Immature natural killer cell (primary cell): ENCODE measurements around the gene RPRD2. TPM values are rescaled to one million over a fixed set of nuclear protein-coding genes. Genes with fewer than 3 reads are reported as not detected.

Experiments
- DNase-seq, 3 donors: peaks; one replicate each; pipeline ENCODE4 v3.0.0; 2022; ENCODE audit warnings: mixed read lengths in 1 of 3
- H3K27ac Mint-ChIP-seq, 6 donors: one replicate each; pipeline ENCODE4 v1.8.0; 2020; ENCODE audit warnings: mixed read lengths in 6 of 6, mild to moderate bottlenecking in 5 of 6, inconsistent platforms in 4 of 6, moderate library complexity in 3 of 6
- H3K27me3 Mint-ChIP-seq, 3 donors: one replicate each; pipeline ENCODE4 v1.8.0; 2020 to 2021; ENCODE audit warnings: low read depth in 3 of 3, mild to moderate bottlenecking in 3 of 3, mixed read lengths in 3 of 3, moderate library complexity in 3 of 3, inconsistent platforms in 1 of 3
- H3K36me3 Mint-ChIP-seq, 3 donors: one replicate each; pipeline ENCODE4 v1.8.0; 2020; ENCODE audit warnings: mixed read lengths in 3 of 3, inconsistent platforms in 2 of 3, mild to moderate bottlenecking in 2 of 3
- H3K4me1 Mint-ChIP-seq, 2 donors: one replicate each; pipeline ENCODE4 v1.8.0; 2020; ENCODE audit warnings: inconsistent platforms in 2 of 2, mild to moderate bottlenecking in 2 of 2, mixed read lengths in 2 of 2, moderate library complexity in 1 of 2
- H3K4me3 Mint-ChIP-seq, 5 donors: one replicate each; pipeline ENCODE4 v1.8.0; 2020; ENCODE audit warnings: mild to moderate bottlenecking in 5 of 5, mixed read lengths in 5 of 5, inconsistent platforms in 3 of 5, moderate library complexity in 3 of 5
- H3K9me3 Mint-ChIP-seq, 6 donors: one replicate each; pipeline ENCODE4 v1.8.0; 2020; ENCODE audit warnings: mild to moderate bottlenecking in 6 of 6, mixed read lengths in 6 of 6, inconsistent platforms in 4 of 6, moderate library complexity in 3 of 6
- polyA plus RNA-seq, 3 donors: library from polyadenylated mRNA; unstranded; fragments of 300-500 nt; fragmentation: Illumina TruSeq; gene quantifications; one replicate each; pipeline ENCODE4 v1.2.3, GENCODE V29; 2021

RPRD2 gene
- polyA plus RNA-seq, 3 donors from 2014 or later = 9.1 to 31.0 (median 13.2) TPM

GRCh38 chr1:150456146-150456647 is 92.2 kb downstream of the RPRD2 start:
- no peak for DNase-seq
- no peaks in the 10 kb centered on the region for H3K4me1 Mint-ChIP-seq
- no peaks in the 10 kb centered on the region for H3K9me3 Mint-ChIP-seq
- peaks cover 0 to 2% (median 0%) of the 10 kb centered on the region in 3 donors for H3K27me3 Mint-ChIP-seq
- H3K36me3 Mint-ChIP-seq = peaks cover 6 to 21% (median 6%) of the 10 kb centered on the region in 3 donors
- H3K4me3 Mint-ChIP-seq = no peak overlapping the region
- peak overlapping the region in 2 of 6 donors; percentile 19 to 22 for H3K27ac Mint-ChIP-seq

- Mint-ChIP-seq H3K4me3 (no peak overlapping the region), H3K27ac (peak overlapping the region in 2 of 6 donors; percentile 30 to 61), H3K9me3 (no peaks in the 10 kb centered on the region)
These were observed 100.5 kb downstream of the RPRD2 start for GRCh38 chr1:150464422-150464826.

GRCh38 chr1:150466964-150467363 is 103.0 kb downstream of the RPRD2 start:
- no peak for DNase-seq
- Mint-ChIP-seq H3K27me3 (peaks cover 2 to 3% (median 2%) of the 10 kb centered on the region in 3 donors), H3K4me3 (no peak overlapping the region), H3K4me1 (peaks cover 0 to 2% of the 10 kb centered on the region in 2 donors), H3K36me3 (peaks cover 26 to 33% (median 29%) of the 10 kb centered on the region in 3 donors), H3K27ac (peak overlapping the region in 1 of 6 donors; percentile 63), H3K9me3 (no peaks in the 10 kb centered on the region)

More at GRCh38 chr1:150464422-150464826, 100.5 kb downstream of the RPRD2 start:
- peaks cover 7 to 21% (median 16%) of the 10 kb centered on the region in 3 donors for H3K36me3 Mint-ChIP-seq
- peaks cover 0 to 2% of the 10 kb centered on the region in 2 donors for H3K4me1 Mint-ChIP-seq
- H3K27me3 Mint-ChIP-seq = peaks cover 0 to 2% (median 0%) of the 10 kb centered on the region in 3 donors
- DNase-seq = peak; percentile 42 to 60 (median 47)

GRCh38 chr1:150469291-150469690 is 105.3 kb downstream of the RPRD2 start:
- peaks cover 2 to 3% (median 2%) of the 10 kb centered on the region in 3 donors for H3K27me3 Mint-ChIP-seq
- H3K27ac Mint-ChIP-seq = no peak overlapping the region
- H3K4me1 Mint-ChIP-seq = no peaks in the 10 kb centered on the region
- H3K36me3 Mint-ChIP-seq = peaks cover 29 to 33% (median 31%) of the 10 kb centered on the region in 3 donors
- no peak for DNase-seq
- H3K4me3 Mint-ChIP-seq = no peak overlapping the region
- H3K9me3 Mint-ChIP-seq = no peaks in the 10 kb centered on the region

- DNase-seq = no peak
- no peak overlapping the region for H3K27ac Mint-ChIP-seq
- no peaks in the 10 kb centered on the region for H3K4me1 Mint-ChIP-seq
- no peak overlapping the region for H3K4me3 Mint-ChIP-seq
- H3K9me3 Mint-ChIP-seq = no peaks in the 10 kb centered on the region
- H3K36me3 Mint-ChIP-seq = peaks cover 18 to 23% (median 21%) of the 10 kb centered on the region in 3 donors
- H3K27me3 Mint-ChIP-seq = peaks cover 0 to 3% (median 2%) of the 10 kb centered on the region in 3 donors
These were observed 108.8 kb downstream of the RPRD2 start for GRCh38 chr1:150472601-150473200.

- H3K27ac Mint-ChIP-seq = no peak overlapping the region
- peaks cover 3 to 4% (median 4%) of the 10 kb centered on the region in 3 donors for H3K27me3 Mint-ChIP-seq
- no peaks in the 10 kb centered on the region for H3K9me3 Mint-ChIP-seq
- H3K36me3 Mint-ChIP-seq = peaks cover 18 to 23% (median 21%) of the 10 kb centered on the region in 3 donors
- DNase-seq = no peak
- H3K4me3 Mint-ChIP-seq = no peak overlapping the region
- no peaks in the 10 kb centered on the region for H3K4me1 Mint-ChIP-seq
These were observed 109.7 kb downstream of the RPRD2 start for GRCh38 chr1:150473659-150474058.

GRCh38 chr1:150474869-150475268 is 110.9 kb downstream of the RPRD2 start:
- peak overlapping the region in 1 of 6 donors; percentile 46 for H3K27ac Mint-ChIP-seq
- H3K36me3 Mint-ChIP-seq = peaks cover 18 to 23% (median 21%) of the 10 kb centered on the region in 3 donors
- no peak for DNase-seq
- no peaks in the 10 kb centered on the region for H3K4me1 Mint-ChIP-seq
- H3K4me3 Mint-ChIP-seq = no peak overlapping the region
- H3K9me3 Mint-ChIP-seq = no peaks in the 10 kb centered on the region
- H3K27me3 Mint-ChIP-seq = peaks cover 3 to 4% (median 4%) of the 10 kb centered on the region in 3 donors

- Mint-ChIP-seq H3K27me3 (peaks cover 2 to 4% (median 2%) of the 10 kb centered on the region in 3 donors), H3K27ac (peak overlapping the region in 4 of 6 donors; percentile 1 to 47 (median 14)), H3K4me1 (no peaks in the 10 kb centered on the region), H3K36me3 (peaks cover 4 to 6% (median 5%) of the 10 kb centered on the region in 3 donors), H3K4me3 (no peak overlapping the region), H3K9me3 (no peaks in the 10 kb centered on the region)
- DNase-seq = no peak
These were observed 112.8 kb downstream of the RPRD2 start for GRCh38 chr1:150476754-150477153.

- Mint-ChIP-seq H3K27ac (peak overlapping the region in 3 of 6 donors; percentile 12 to 54 (median 37)), H3K4me1 (no peaks in the 10 kb centered on the region), H3K9me3 (no peaks in the 10 kb centered on the region), H3K27me3 (peaks cover 0 to 4% (median 2%) of the 10 kb centered on the region in 3 donors), H3K36me3 (peaks cover 0 to 3% (median 0%) of the 10 kb centered on the region in 3 donors), H3K4me3 (no peak overlapping the region)
- no peak for DNase-seq
These were observed 113.4 kb downstream of the RPRD2 start for GRCh38 chr1:150477320-150477719.

- Mint-ChIP-seq H3K4me1 (no peaks in the 10 kb centered on the region), H3K9me3 (no peaks in the 10 kb centered on the region), H3K36me3 (no peaks in the 10 kb centered on the region), H3K27ac (peak overlapping the region in 5 of 6 donors; percentile 1 to 54 (median 37)), H3K4me3 (no peak overlapping the region), H3K27me3 (peaks cover 0 to 4% (median 2%) of the 10 kb centered on the region in 3 donors)
- DNase-seq = no peak
These were observed 113.8 kb downstream of the RPRD2 start for GRCh38 chr1:150477733-150478132.

GRCh38 chr1:150479370-150479769 is 115.4 kb downstream of the RPRD2 start:
- H3K27me3 Mint-ChIP-seq = peaks cover 0 to 4% (median 2%) of the 10 kb centered on the region in 3 donors
- peak overlapping the region in 1 of 6 donors; percentile 7 for H3K27ac Mint-ChIP-seq
- no peaks in the 10 kb centered on the region for H3K36me3 Mint-ChIP-seq

GRCh38 chr1:150479927-150480352 is 116.0 kb downstream of the RPRD2 start:
- Mint-ChIP-seq H3K4me1 (no peaks in the 10 kb centered on the region), H3K36me3 (no peaks in the 10 kb centered on the region), H3K27me3 (peaks cover 0 to 4% (median 2%) of the 10 kb centered on the region in 3 donors), H3K4me3 (no peak overlapping the region), H3K9me3 (no peaks in the 10 kb centered on the region), H3K27ac (peak overlapping the region in 1 of 6 donors; percentile 17)
- no peak for DNase-seq

More at GRCh38 chr1:150479370-150479769, 115.4 kb downstream of the RPRD2 start:
- Mint-ChIP-seq H3K4me3 (no peak overlapping the region), H3K4me1 (no peaks in the 10 kb centered on the region), H3K9me3 (no peaks in the 10 kb centered on the region)
- DNase-seq = no peak

GRCh38 chr1:150484431-150484830 is 120.5 kb downstream of the RPRD2 start:
- DNase-seq = no peak
- Mint-ChIP-seq H3K36me3 (peaks cover 0 to 5% (median 4%) of the 10 kb centered on the region in 3 donors), H3K27me3 (peaks cover 0 to 6% (median 2%) of the 10 kb centered on the region in 3 donors), H3K4me1 (peaks cover 17 to 28% of the 10 kb centered on the region in 2 donors), H3K9me3 (no peaks in the 10 kb centered on the region), H3K27ac (no peak overlapping the region), H3K4me3 (no peak overlapping the region)

GRCh38 chr1:150484861-150485260 is 120.9 kb downstream of the RPRD2 start:
- Mint-ChIP-seq H3K27me3 (peaks cover 0 to 6% (median 2%) of the 10 kb centered on the region in 3 donors), H3K36me3 (peaks cover 0 to 6% (median 5%) of the 10 kb centered on the region in 3 donors), H3K4me3 (peak overlapping the region in 4 of 5 donors; percentile 44 to 68 (median 50)), H3K4me1 (peaks cover 17 to 28% of the 10 kb centered on the region in 2 donors), H3K27ac (peak overlapping the region in 1 of 6 donors; percentile 47), H3K9me3 (no peaks in the 10 kb centered on the region)
- DNase-seq = no peak
